Activated CD8-positive, alpha-beta memory T cell treated with anti-CD3 and anti-CD28 coated beads, Interleukin-2, amount 50 U/mL, for 24 hours (primary cell): ENCODE measurements around the gene SKP1.

ENCODE experiments used
- DNase-seq: peaks from one replicate; pipeline ENCODE4 v3.0.0-alpha.2; 2020; ENCODE audit errors: extremely low read depth

SKP1 gene

DNA sequence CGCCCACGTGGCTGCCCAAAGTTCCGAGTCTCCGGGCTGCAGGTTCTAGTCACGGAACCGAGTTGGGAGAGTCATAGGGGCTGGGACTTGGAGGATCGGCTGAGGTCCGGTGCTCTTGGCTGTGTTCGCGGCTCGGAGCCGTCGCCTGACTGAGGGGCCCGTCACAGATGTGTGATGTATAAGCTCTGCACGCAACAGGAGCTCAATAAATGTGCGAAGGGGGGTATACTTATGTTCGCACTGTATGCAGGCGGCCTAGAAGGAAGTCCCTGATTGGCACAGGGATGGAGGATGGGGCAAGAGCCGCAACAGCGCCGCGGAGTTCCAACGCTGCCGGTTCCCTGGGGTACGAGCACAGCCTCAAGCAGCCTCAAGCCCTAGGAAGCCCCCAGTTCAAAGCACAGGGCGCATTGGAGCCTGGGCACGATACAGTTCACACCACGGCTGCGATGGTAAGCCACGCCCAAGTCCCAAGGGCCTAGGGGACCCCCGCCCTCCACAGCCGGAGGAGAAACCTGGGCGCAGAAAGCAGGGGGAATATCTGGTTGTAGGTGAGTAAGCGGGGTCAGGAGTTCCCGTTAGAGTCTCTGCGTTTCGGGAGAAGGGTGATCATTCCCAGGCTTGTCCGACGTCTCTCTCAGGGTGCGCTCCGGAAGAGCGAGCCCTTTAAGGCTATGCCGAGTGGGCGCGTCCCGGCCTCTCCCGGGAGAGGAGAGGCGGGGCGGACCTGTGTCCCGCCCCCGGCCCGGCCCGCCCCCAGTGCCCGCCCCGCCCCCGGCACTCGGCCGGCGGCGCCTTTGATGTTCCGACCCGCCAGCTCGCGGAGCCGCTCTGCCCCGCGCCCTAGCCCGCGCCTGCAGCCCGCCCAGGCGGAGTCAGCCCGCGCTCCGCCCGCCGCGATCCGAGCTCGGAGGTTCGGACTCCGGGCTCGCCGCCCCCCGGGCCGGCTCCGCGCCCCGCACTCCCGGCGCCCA, 62.6 kb downstream of the SKP1 start, which contains the start of gene TCF7:
TCF7 (plus strand) TSS at position 780 of the 974 bp plus-strand sequence. CDS start 226 bp downstream, outside the sequence.
- no peak for DNase-seq

DNA sequence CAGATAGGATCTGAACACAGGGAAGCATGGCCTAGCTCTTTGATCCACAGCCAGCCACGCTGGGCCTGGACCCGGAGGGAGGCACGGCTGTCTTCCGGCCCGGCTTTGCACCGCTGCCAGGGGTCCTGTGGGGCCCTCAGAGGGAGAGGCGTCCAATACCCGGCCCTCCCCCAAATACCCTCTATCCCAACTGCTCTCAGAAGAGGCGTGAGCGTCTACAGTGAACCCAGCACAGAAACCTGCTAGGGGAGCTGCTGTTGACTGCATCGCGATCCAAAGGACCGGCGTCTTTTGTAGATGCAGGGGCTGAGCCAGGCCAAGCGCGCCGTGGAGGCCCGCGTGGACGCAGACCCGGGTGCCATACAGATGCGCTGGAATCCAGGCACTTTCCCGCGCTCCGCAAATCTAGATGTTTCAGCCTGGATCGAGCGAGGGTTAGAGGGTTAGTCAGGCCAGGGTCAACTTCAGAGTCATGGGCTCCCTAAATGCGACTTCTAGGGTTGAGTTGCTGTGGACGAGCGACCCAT, 63.3 kb downstream of the SKP1 start:
- DNase-seq = no peak

DNA sequence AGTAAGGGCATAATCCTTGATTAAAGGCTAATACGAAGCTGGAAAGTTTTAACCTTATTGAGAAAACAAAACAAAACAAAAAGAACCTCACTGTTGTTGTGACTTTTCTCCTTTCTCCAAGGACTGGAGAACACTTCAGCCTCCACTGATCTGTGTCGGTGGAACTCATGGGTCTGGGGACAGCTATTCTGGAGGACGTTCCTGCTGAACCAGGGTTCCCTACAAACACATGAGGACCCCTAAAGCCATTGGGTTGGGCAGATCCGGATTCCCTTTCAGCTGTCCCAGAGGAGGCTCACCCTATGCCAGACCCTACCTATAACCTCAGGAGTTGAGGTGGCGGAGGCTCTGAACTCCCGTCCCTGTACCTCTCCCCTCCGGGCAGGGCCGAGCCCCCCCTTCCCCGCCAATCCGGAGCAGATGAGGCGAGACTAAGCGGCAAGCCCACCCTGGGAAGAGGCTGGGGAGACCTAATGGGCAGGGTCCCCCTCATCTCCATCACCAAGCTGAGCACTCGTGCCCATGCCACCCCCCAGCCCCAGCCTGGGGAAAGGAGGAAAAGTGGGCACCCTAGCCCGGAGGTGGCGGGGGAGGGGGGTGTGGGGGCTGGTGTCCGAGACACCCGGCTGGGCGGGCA, 63.9 kb downstream of the SKP1 start:
- no peak for DNase-seq

DNA sequence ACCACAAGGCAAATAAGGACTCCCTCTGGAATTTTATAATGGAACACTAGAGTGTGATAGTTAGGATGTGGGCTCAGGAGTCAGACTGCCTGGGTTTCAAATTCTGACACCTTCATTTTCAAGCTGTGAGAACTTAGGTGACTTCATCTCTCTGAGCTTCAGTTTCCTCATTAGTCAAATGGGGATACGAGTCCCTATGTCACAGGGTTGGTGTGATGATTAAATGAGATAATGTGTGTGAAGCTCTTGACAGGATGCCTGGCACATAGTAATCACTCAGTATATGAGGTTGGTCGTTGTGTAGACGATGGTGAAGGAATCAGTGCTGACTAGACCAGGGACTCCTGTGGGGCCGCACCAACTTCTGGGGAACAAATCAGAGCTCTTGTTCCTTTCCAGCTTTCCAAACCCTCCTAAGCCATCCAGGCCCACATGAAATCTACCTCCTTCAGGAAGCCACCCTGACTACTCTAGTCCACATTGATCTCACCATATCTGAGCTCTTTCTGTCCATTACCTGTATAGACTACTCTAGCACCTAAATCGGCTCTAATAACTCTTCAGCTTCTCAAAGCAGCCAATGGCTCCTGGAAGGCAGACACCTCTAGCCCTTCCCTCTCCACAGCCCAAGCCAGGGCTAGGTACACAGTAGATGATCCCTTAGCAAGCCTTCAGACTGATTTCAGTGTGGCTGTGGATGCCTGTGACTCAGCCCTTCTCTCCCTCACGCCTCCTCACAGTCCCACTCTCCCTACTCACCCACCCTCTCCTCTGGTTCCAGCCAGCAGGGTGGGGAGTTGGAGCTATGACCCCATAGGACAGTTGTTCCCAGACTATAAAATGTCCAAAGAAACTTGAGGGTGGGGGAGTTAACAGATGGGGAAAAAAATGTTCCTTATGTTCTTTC, 64.8 kb downstream of the SKP1 start:
- no peak for DNase-seq

DNA sequence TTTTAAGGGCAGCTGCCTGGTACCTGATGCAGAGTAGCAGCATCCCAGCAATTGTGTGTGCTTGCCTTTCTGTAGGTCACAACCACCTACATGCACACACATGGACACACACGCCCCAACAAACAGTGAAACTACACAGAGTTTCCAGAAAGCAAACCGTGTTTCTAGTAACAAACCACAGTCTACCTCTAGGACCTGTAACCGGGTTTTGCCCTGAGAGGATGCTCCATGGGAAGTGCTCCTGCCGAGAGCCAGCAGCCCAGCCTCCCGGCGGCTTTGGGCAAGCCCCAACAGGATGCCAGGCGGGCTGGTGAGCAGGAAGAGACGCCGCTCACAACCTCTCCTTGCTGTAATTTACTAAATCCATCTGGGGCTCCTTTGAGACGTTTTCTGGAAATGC, 66.4 kb downstream of the SKP1 start:
- DNase-seq = no peak

DNA sequence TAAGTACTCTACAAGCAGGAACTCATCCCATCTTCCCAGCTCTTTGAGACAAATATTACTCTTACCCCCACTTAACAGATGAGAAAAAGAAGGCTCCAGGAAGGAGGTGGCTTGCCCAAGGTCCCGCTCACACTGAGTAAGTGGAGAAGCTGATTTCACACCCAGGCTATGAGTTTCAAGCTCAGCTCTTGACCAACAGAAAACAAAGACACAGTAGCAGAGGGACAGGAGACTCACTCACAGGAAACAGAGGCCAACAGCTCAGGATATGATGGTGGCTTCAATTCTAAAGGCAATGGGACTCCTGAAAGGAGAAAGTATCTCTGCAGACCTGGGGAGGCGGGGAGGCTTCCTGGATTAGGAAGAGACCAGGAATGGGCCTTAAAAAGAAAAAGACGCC, 69.0 kb downstream of the SKP1 start:
- no peak for DNase-seq

DNA sequence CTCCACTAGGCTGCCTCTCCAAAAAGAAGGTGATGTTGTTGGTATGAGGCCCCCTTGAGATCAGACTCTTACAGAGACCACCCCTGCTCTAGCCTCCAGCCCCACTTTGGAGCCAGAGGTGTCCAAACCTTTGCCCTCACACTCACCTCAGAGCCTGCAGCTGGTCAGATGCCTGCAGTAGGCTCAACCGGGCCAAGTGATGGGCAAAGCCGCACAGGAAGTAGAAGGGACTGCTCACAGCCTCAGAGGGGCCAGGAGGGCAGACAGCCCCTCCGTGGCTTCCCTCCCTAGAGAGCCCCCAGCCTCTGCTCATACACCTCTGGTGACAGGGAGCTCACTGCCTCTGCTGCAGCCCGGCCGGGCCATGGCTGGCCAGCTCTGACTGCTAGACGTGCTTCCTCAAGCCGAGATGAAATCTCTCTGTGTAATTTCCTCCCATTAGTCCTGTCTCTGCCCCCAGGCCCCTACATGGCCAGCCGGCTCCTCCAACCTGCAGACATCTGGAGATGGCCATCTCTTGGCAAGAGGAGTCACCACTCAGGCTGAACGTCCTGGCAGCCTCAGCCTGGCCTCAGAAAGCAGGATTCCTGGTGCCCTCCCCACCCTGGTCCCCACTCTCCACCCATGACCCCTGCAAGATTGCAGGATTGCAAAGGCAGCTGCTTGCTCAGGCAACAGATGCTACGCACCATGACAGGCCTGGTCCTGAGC, 69.6 kb downstream of the SKP1 start:
- no peak for DNase-seq

DNA sequence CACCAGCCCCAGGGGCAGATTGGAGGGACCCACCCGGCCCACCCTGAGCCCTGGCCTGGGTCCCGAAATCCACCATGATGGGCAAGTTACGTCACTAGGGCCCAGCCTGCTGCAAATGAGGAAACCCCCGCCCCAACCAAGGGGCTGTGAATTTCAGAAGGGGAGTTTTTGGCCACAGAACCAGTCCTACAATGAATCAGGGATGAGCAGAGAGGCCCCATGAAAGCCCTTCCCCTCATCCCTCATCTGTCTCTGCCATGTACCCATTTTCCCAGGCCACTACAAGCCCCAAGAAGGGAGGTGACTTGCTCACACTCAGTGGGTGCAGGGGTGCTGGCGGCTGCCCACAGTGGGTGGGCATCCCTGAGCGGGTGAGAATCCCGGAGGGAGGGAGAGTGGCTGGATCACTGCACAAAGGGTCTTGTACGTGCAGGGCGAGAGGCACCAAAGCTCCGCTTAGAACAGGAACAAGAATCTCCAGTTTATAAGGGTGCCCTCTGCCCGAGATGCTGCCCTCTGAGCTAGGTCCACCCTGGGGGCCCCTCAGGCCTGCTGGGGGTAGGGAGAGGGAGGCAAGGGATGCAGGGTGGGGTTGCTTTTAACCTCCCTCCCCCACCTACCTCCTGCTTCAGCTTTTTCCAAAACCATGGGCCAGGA, 72.6 kb downstream of the SKP1 start:
- DNase-seq = no peak

DNA sequence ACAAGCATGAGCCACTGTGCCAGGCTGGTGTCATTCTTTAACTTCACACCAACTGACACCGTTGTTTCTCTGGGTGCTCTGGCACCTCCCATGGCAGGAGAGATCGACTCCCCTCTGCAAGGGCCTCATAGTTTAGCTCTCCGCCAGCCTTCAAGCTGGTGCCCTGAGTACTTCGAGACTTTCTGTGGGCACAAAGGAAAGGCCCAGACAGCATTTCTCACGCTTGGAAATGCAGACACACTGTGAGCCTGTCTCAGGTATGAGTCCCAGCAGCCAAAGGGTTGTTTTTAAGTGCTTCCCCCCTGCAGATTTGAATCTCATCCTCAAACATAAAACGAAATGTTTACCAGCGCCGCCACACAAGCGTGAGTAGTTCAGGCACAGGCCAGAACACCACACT, 73.4 kb downstream of the SKP1 start:
- no peak for DNase-seq

DNA sequence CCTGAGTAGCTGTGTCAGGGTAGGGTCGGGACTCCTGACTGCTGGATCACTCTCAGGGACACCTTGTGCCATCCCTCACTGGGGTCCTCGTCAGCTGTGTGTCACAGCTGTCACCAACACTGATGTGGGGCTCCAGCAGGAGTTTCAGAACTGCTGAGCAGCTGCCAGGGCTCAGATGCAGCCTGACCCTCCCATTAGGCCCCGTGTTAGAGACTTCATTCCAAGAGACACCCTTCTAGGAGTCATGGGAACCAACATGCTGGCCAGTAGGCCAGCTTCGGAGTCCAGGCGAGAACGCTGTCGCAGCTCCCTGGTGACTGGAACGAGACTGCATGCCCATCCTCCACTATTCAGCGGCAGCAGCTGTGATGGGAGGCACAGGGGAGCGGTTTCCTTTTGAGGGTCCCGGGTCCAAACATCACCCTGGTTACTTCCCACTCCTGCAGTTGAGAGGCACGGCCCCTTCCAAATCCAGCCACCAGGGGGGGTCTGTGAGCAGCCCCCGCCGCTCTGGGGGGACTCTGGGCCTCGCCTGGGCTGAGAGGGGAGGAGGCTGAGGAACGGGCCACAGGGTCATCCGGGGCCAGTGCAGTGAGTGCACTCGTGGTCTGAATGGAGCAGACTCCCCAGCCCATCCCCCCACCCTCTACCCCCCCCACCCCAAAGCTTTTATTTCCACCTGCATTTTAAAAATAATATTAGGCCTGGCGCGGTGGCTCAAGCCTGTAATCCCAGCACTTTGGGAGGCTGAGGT, 74.9 kb downstream of the SKP1 start:
- no peak for DNase-seq

DNA sequence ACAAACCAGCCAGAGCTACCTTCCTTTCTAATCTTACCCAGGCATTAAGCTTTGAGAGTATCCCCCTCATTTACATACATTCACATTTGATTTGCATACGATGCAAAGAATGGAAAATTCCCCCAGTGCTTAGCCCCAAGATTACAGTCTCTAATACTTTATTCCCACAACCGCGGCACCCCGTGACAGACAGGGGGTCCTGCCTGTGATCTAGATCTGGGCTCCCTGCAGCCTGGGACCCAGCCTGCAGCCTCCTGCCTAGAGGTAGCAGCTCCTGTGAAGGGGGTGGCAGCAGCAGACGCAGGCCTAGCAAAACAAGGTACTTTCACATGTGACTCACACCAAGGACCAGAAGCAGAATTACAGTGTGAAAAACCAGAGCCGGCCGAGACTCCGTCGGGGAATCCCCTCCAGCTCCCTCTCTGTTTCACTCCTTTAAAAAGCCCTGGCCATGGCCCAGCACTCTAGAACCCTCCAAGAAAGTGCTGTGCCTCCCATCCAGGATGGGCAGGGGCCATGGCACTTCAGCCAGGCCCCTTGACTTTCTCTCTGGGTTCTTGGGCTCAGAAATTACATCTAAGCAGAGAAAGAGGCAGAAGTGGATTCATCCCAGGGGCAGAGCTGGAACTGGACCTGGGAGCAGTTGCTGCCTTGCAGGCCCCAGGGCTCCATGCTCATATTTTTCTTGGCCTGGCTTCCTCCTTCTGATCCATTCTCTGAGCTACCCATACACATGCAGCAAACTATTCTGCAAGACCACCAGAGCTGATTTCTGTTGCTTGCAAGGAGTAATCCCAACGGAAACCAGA, 76.3 kb downstream of the SKP1 start:
- peak; percentile 73 for DNase-seq

DNA sequence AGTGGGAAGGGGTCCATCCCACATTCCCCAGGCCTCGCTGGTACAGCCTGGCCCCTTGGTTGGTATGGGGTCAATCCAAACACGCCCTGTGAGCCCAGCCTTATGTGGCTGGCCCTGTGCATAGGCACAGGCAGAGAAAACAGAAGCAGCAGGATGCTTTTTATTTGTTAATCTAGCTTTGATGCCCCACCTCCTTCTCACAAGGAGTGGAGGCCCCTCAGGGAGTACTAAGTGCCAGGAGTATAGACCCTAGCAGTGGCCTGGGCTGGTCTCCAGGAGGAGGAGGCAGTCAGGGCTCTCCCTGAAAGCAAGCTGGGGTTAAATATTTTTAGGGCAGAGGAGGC, 76.8 kb downstream of the SKP1 start:
- no peak for DNase-seq

DNA sequence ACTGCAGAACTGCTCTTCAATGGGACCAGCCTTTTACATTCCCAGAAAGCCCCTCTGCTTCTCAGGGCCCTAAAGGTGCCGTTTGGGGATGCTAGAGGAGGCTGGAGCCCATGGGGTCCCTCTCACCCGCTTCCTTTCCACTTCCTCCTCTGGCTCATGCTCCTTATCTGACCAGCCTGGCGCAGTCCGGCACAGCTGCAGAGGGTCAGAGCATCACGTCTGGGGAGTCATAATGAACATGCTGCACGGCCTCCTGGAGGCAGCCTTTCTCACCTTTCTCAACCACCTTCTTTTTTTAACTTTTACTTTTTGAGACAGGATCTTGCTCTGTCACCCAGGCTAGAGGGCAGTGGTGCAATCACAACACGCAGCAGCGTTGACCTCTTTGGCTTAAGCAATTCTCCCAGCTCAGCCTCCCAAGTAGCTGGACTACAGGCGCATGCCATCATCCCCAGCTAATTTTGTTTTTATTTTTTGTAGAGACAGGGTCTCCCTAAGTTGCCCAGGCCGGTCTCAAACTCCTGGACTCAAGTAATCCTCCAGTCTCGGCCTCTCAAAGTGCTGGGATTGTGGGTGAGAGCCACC, 77.4 kb downstream of the SKP1 start:
- DNase-seq = no peak
